ENCODE results near the gene DCAF11.

Gene DCAF11

DNA sequence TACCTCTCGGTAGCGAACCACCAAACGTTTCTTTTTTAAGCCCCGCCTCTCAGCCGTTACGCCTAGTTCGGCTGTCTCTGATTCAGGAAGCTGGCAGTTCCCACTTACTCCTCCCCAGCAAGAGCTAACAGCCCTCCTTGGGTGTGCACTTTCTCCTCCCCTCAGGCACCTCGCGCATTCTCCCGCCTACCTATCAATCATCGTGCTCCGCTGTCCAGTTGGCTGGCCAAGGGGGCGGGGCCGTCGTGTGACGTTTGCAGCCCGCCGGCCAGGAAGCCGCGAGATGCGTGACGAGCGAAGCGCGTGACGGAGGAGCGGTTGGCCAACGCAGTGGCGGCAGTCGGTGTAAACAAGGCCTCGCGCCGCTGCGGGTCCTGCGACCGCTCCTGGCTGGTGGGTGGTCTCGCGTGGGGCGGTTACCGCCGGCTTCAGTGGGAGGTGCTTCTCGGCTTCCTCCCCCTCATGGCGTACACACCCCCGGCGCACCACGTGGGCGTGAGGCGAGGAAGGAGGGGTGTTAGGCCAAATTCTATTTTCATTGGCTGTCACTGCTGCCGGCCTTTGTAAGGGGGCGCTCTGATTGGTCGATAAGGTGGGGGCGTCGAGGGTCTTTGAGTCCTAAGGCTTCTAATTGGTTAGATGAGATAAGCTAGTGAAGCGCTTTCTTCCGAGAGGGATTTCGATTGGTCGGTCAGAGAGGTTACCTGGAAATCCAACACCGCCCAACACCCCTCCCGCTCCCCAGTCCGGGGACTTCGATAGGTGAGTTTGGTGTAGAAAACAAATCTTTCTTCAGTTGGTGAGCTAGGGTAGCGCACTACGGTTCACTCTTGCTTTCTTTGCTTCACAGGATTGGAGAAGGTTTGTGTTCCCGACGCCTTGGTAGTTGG, at the start of gene DCAF11, which contains the start of gene NRL:
TSS of gene DCAF11 (plus strand) at position 246 of the 890 bp plus-strand sequence. CDS start 818 bp downstream, outside the sequence.
TSS of gene NRL (minus strand) at position 418 of the 890 bp plus-strand sequence. CDS start 32,101 bp downstream, outside the sequence.
- peak; percentile 100 for DNase-seq (ENCODE audit: low spot score)

GRCh38 chr14:24064856-24065255, 49.7 kb upstream of the DCAF11 start:
- DNase-seq (ENCODE audit: low spot score), result no peak

DNA sequence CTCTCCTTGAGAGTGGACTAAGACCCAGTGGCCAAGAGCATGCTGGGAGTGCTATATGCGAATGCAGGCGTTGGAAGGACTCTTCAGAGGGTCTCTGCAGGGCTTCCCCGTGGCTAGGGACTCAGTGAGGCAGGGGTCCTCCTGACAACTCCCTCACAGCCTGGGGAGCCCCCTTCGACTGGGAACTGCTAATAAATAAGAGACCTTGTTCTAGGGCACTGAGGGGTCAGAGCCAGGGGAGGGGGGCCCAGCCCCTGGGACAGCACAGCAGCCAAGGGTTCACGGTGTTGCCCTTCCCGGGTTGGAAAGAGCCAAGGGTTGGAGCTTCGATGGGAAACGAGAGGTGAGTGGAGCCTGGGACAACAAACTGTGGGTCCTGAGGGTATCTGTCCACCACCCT, 49.2 kb upstream of the DCAF11 start:
- no peak for DNase-seq (ENCODE audit: low spot score)

GRCh38 chr14:24066496-24067132, 48.0 kb upstream of the DCAF11 start:
- no peak for DNase-seq (ENCODE audit: low spot score)

- DNase-seq (ENCODE audit: low spot score), result no peak
Measured at GRCh38 chr14:24067133-24068082, 47.2 kb upstream of the DCAF11 start.

DNA sequence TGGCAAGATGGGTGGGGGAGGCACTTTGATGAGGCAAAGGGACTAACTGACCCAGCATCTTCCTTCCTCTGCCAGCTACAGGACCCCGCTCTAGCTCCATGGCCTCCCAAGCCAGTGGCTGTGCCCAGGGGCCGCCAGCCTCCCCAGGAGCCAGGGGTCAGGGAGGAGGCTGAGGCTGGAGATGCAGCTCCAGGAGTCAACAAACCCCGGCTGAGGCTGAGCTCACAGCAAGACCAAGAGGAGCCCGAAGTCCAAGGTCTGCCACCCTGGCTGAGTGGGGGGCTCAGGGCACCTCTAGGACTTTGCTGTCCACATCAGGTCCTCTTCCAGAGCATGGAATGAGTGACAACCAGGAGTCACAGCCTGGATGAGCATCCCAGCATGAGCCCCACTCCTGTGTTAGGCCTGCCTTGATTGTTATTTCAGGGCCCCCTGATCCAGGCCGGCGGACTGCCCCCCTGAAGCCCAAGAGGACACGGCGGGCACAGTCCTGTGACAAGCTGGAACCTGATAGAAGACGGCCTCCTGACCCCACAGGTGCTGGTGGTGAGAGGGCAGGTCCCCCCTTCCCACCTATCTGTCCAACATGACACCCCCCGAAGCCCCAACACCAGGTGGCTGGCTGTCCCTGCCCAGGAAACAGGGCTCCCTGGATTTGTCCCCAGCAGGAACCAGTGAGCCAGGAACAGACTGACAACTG, 45.7 kb upstream of the DCAF11 start:
- DNase-seq (ENCODE audit: low spot score), result no peak

DNA sequence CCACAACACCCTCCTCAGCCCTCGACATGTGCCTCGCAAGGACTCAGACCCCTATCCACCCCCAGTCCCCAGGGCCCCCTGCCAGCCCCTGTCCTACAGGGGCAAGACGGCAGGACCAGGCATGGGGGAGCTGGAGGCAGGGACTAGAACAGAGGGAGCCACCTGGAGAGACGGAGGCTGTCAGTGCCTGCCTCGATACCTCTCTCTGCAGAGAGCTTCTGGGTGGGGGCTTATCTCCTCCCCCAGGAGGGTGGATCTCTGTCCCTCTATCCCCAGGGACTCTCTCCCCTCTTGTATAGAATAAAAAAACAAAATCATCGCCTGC, 45.2 kb upstream of the DCAF11 start:
- no peak for DNase-seq (ENCODE audit: low spot score)

GRCh38 chr14:24070285-24071143, 44.1 kb upstream of the DCAF11 start:
- DNase-seq (ENCODE audit: low spot score), result no peak

- no peak for DNase-seq (ENCODE audit: low spot score)
Measured at GRCh38 chr14:24071144-24071697, 43.4 kb upstream of the DCAF11 start, which contains the start of gene CPNE6. Gene CPNE6 (plus strand): TSS chr14:24071562. CDS start chr14:24072937, 1,375 bp downstream.

DNA sequence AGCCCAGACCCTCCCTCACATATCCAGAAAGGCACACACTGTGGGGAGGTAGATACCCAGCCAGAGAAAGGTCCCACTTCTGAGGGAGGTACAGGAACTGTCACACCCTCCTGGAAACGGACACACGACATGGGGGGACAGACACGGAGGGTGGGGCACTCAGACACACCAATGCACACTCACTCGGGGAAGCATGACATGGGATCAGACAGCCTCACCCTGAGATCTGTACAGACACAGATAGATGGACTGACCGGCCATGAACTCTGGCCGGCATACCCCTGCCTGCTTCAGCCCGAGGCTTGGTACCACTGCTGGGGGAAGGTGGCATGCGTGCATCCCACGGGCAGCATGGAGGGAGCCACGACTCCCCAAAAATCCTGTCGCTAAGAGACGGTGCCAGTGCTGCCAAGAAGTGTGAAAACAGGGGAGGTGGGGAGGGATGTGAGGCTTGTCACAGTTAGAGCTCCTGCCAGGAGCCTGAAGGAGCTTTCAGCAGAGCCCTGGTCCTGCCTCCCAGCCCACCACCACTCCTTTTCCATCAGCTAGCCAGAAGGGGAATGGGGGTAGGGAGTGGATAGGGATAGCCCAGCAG, 42.6 kb upstream of the DCAF11 start:
- DNase-seq (ENCODE audit: low spot score), result no peak

GRCh38 chr14:24072436-24072835, 42.1 kb upstream of the DCAF11 start:
- DNase-seq (ENCODE audit: low spot score), result no peak

- no peak for DNase-seq (ENCODE audit: low spot score)
Measured at GRCh38 chr14:24072881-24073877, 41.4 kb upstream of the DCAF11 start.

GRCh38 chr14:24074625-24075484, 39.7 kb upstream of the DCAF11 start:
- no peak for DNase-seq (ENCODE audit: low spot score)

- DNase-seq (ENCODE audit: low spot score), result no peak
Measured at GRCh38 chr14:24075485-24076301, 38.9 kb upstream of the DCAF11 start.

DNA sequence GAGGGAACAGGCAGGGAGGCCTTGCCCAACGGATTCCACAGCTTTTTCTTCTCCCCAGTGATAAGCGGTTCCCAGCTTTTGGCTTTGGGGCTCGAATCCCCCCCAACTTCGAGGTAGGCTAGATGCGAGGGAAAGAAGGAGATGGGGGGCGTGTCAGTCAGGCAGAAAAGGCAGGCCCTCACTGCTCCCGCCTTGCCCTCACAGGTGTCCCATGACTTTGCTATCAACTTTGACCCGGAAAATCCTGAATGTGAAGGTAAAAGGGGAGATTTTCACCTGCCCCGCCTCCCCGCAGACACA, 38.3 kb upstream of the DCAF11 start:
- no peak for DNase-seq (ENCODE audit: low spot score)

DNA sequence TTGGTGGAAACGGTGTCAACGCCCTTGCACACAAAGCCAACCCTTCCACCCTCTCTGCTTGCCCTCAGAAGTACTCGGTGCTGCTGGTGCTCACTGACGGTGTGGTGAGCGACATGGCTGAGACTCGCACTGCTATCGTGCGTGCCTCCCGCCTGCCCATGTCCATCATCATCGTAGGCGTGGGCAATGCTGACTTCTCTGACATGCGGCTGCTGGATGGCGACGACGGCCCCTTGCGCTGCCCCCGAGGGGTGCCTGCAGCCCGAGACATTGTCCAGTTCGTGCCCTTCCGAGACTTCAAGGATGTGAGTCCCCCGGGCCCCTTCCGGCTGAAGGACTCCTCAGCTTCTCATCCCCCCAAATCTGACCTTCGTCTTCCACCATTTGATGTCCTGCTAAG, 37.5 kb upstream of the DCAF11 start:
- DNase-seq (ENCODE audit: low spot score), result no peak

DNA sequence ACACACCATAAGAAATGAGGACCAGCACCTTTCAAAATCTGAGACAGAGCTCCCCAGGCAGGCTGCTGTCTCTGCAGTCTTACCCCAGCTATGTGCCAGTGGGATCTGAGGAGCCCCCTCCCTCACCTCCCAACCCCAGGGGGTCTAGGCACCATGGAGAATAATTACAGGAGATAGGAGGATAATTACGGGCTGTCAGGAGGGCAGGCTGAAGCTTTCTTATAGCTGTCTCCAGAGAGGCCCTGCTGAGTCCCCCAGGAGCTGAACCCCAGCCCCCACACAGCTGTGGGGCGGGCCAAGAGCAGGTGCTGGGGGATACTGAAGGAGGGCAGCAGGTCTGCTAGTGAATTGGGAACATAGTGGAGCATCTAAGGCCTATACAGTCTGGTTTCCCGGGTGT, 36.4 kb upstream of the DCAF11 start:
- DNase-seq (ENCODE audit: low spot score), result no peak
